Measurements from ENCODE around the gene IGSF3. TPM values are rescaled to one million over a fixed set of nuclear protein-coding genes. Genes with fewer than 3 reads are reported as not detected.

Gene IGSF3
- total RNA-seq, 1 donor from 2014 or later: 28.7 TPM

DNA sequence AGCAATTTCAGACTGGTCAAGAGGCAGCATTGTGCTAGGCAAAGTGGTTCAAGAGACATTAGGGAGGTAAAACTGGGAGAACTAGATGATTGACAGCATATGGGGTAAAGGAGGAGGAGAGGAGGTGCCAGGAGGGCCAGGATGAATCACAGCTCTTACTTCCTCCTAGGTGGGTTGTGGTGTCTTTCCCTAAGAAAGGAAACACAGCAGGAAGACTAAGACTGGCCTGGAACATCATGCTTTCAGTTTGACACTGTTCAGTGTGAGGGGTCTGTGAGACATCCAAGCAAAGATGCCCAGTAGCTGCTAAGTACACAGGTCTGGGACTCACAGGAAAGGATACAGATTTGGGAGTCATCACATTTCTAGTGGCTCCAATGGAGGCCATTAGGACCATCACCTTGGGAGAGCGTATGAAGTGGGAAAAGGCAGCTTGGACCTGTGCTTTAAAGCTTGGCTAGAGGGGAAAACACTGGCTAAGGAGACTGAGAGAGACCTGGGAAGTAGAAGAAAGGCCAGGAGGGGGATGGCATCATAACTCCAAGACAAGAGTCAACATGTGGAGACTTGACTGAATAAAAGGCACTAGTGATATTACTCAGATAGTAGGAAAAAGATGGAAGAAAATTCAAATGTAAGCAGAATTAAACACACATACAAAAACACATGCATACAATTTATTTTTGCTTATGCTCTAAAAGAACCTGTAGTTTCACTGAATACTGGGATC, 114.0 kb downstream of the IGSF3 start:
- H3K27me3 ChIP-seq (ENCODE audit: control insufficient read depth in 3 of 3, insufficient read depth in 3 of 3, low read length in 3 of 3): no peaks in the 10 kb centered on the region
- H3K36me3 ChIP-seq (ENCODE audit: control insufficient read depth in 3 of 3, insufficient read depth in 3 of 3, low read length in 3 of 3): no peaks in the 10 kb centered on the region
- no peak overlapping the region for H3K27ac ChIP-seq (ENCODE audit: low read depth, low read length)
- peaks cover 0 to 2% (median 0%) of the 10 kb centered on the region in 3 donors for H3K4me1 ChIP-seq (ENCODE audit: control insufficient read depth in 3 of 3, insufficient read depth in 3 of 3, low read length in 3 of 3)
- H3K4me3 ChIP-seq (ENCODE audit: low read length in 3 of 3): no peak overlapping the region
- no peaks in the 10 kb centered on the region for H3K9me3 ChIP-seq (ENCODE audit: control insufficient read depth in 3 of 3, low read length in 3 of 3)
- no peak overlapping the region for H3K9ac ChIP-seq (ENCODE audit: low read depth in 1 of 3, low read length in 3 of 3)

- Histone ChIP-seq H3K36me3 (ENCODE audit: control insufficient read depth in 3 of 3, insufficient read depth in 3 of 3, low read length in 3 of 3) (peaks cover 3 to 6% (median 3%) of the 10 kb centered on the region in 3 donors), H3K4me3 (ENCODE audit: low read length in 3 of 3) (no peak overlapping the region), H3K27me3 (ENCODE audit: control insufficient read depth in 3 of 3, insufficient read depth in 3 of 3, low read length in 3 of 3) (no peaks in the 10 kb centered on the region), H3K27ac (ENCODE audit: low read depth, low read length) (no peak overlapping the region), H3K9me3 (ENCODE audit: control insufficient read depth in 3 of 3, low read length in 3 of 3) (no peaks in the 10 kb centered on the region), H3K4me1 (ENCODE audit: control insufficient read depth in 3 of 3, insufficient read depth in 3 of 3, low read length in 3 of 3) (no peaks in the 10 kb centered on the region), H3K9ac (ENCODE audit: low read depth in 1 of 3, low read length in 3 of 3) (no peak overlapping the region)
Measured at GRCh38 chr1:116546354-116546977, 121.1 kb downstream of the IGSF3 start.

DNA sequence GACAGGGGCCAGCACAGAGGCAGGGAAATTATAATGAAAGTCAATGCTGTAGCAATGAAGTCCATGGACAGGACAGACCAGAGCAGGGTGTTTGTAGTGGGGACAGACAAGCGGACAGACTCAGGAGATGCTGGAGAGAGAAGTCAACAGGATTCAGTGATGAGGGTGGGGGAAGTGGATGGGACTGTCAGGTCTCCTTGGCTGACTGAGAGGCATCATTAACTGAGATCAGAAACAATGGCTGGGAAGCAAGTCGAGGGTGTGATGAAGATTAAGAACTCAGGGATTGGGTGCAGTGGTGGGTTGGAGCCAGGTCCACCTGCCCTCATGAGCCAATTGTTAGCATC, 122.2 kb downstream of the IGSF3 start:
- H3K27me3 ChIP-seq (ENCODE audit: control insufficient read depth in 3 of 3, insufficient read depth in 3 of 3, low read length in 3 of 3): no peaks in the 10 kb centered on the region
- no peaks in the 10 kb centered on the region for H3K4me1 ChIP-seq (ENCODE audit: control insufficient read depth in 3 of 3, insufficient read depth in 3 of 3, low read length in 3 of 3)
- H3K9me3 ChIP-seq (ENCODE audit: control insufficient read depth in 3 of 3, low read length in 3 of 3): no peaks in the 10 kb centered on the region
- H3K4me3 ChIP-seq (ENCODE audit: low read length in 3 of 3): no peak overlapping the region
- H3K27ac ChIP-seq (ENCODE audit: low read depth, low read length): no peak overlapping the region
- H3K9ac ChIP-seq (ENCODE audit: low read depth in 1 of 3, low read length in 3 of 3): no peak overlapping the region
- peaks cover 3 to 6% (median 3%) of the 10 kb centered on the region in 3 donors for H3K36me3 ChIP-seq (ENCODE audit: control insufficient read depth in 3 of 3, insufficient read depth in 3 of 3, low read length in 3 of 3)

- Histone ChIP-seq H3K4me1 (ENCODE audit: control insufficient read depth in 3 of 3, insufficient read depth in 3 of 3, low read length in 3 of 3) (no peaks in the 10 kb centered on the region), H3K4me3 (ENCODE audit: low read length in 3 of 3) (no peak overlapping the region), H3K27ac (ENCODE audit: low read depth, low read length) (no peak overlapping the region), H3K9ac (ENCODE audit: low read depth in 1 of 3, low read length in 3 of 3) (no peak overlapping the region), H3K27me3 (ENCODE audit: control insufficient read depth in 3 of 3, insufficient read depth in 3 of 3, low read length in 3 of 3) (no peaks in the 10 kb centered on the region), H3K9me3 (ENCODE audit: control insufficient read depth in 3 of 3, low read length in 3 of 3) (no peaks in the 10 kb centered on the region), H3K36me3 (ENCODE audit: control insufficient read depth in 3 of 3, insufficient read depth in 3 of 3, low read length in 3 of 3) (peaks cover 3 to 6% (median 3%) of the 10 kb centered on the region in 3 donors)
Measured at GRCh38 chr1:116544588-116545358, 122.8 kb downstream of the IGSF3 start.

- Histone ChIP-seq H3K4me1 (ENCODE audit: control insufficient read depth in 3 of 3, insufficient read depth in 3 of 3, low read length in 3 of 3) (no peaks in the 10 kb centered on the region), H3K27ac (ENCODE audit: low read depth, low read length) (no peak overlapping the region)
Measured at GRCh38 chr1:116540088-116540487, 127.4 kb downstream of the IGSF3 start.

GRCh38 chr1:116538544-116538943, 129.0 kb downstream of the IGSF3 start:
- Histone ChIP-seq H3K4me3 (ENCODE audit: low read length in 3 of 3) (no peak overlapping the region), H3K9ac (ENCODE audit: low read depth in 1 of 3, low read length in 3 of 3) (no peak overlapping the region), H3K9me3 (ENCODE audit: control insufficient read depth in 3 of 3, low read length in 3 of 3) (no peaks in the 10 kb centered on the region), H3K27me3 (ENCODE audit: control insufficient read depth in 3 of 3, insufficient read depth in 3 of 3, low read length in 3 of 3) (no peaks in the 10 kb centered on the region), H3K36me3 (ENCODE audit: control insufficient read depth in 3 of 3, insufficient read depth in 3 of 3, low read length in 3 of 3) (peaks cover 6 to 17% (median 13%) of the 10 kb centered on the region in 3 donors), H3K27ac (ENCODE audit: low read depth, low read length) (no peak overlapping the region), H3K4me1 (ENCODE audit: control insufficient read depth in 3 of 3, insufficient read depth in 3 of 3, low read length in 3 of 3) (no peaks in the 10 kb centered on the region)

More at GRCh38 chr1:116540088-116540487, 127.4 kb downstream of the IGSF3 start:
- Histone ChIP-seq H3K4me3 (ENCODE audit: low read length in 3 of 3) (no peak overlapping the region), H3K9me3 (ENCODE audit: control insufficient read depth in 3 of 3, low read length in 3 of 3) (no peaks in the 10 kb centered on the region), H3K27me3 (ENCODE audit: control insufficient read depth in 3 of 3, insufficient read depth in 3 of 3, low read length in 3 of 3) (no peaks in the 10 kb centered on the region), H3K9ac (ENCODE audit: low read depth in 1 of 3, low read length in 3 of 3) (no peak overlapping the region), H3K36me3 (ENCODE audit: control insufficient read depth in 3 of 3, insufficient read depth in 3 of 3, low read length in 3 of 3) (peaks cover 6 to 14% (median 8%) of the 10 kb centered on the region in 3 donors)

DNA sequence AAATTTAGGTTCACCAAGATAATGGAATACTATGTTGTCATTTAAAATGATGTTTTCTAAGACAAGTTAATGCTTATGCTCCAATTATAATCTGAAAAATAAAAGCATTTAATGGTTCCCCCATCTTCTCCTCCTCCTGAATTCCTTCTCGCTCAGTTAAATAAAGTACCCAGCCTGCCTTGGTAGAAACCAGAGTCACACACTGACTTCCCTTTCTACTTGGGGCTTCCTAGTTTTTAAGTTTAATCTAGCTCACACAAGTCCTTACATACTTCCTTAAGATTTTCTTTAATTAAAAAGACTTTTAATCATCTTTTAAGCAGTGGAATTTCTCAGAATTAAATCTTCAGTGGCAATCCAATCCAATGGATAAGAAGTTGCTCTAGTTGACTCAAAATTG, 129.6 kb downstream of the IGSF3 start:
- Histone ChIP-seq H3K4me1 (ENCODE audit: control insufficient read depth in 3 of 3, insufficient read depth in 3 of 3, low read length in 3 of 3) (no peaks in the 10 kb centered on the region), H3K36me3 (ENCODE audit: control insufficient read depth in 3 of 3, insufficient read depth in 3 of 3, low read length in 3 of 3) (peaks cover 3 to 18% (median 16%) of the 10 kb centered on the region in 3 donors), H3K27ac (ENCODE audit: low read depth, low read length) (no peak overlapping the region), H3K4me3 (ENCODE audit: low read length in 3 of 3) (no peak overlapping the region), H3K27me3 (ENCODE audit: control insufficient read depth in 3 of 3, insufficient read depth in 3 of 3, low read length in 3 of 3) (no peaks in the 10 kb centered on the region), H3K9ac (ENCODE audit: low read depth in 1 of 3, low read length in 3 of 3) (no peak overlapping the region), H3K9me3 (ENCODE audit: control insufficient read depth in 3 of 3, low read length in 3 of 3) (no peaks in the 10 kb centered on the region)

DNA sequence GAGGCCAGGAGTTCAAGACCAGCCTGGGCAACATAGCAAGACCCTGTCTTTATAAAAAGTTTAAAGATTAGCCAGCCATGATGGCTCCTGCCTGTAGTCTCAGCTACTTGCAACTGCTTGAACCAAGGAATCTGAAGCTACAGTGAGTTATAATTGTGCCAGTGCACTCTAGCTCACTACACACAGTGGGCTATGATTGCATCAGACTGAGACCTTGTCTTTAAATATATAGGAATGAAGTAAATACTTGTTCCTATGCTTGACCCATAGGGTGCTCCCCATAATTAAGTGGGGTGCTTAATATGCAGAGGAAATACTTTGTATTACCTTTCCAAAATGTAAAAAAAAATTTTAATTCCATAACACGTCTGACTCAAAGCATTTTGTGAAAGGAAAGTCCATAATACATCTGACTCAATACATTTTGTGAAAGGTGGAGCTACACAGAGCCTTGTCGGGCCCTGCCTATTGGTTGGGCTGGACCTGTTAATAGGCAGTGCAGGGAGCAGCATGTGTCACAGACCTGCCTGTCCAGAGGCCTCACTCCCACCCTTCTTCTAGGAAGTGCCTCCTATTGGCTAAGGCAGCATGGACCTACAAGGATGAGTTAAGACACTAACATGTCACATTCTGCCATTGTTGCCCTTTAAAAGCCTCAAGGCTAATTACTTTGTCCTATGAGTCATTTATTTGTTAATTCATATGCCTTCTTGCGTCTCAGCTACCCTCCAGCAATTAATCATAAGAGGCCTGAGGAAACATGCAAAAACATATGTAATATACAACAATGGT, 130.3 kb downstream of the IGSF3 start:
- Histone ChIP-seq H3K4me3 (ENCODE audit: low read length in 3 of 3) (no peak overlapping the region), H3K27me3 (ENCODE audit: control insufficient read depth in 3 of 3, insufficient read depth in 3 of 3, low read length in 3 of 3) (no peaks in the 10 kb centered on the region), H3K4me1 (ENCODE audit: control insufficient read depth in 3 of 3, insufficient read depth in 3 of 3, low read length in 3 of 3) (no peaks in the 10 kb centered on the region), H3K9me3 (ENCODE audit: control insufficient read depth in 3 of 3, low read length in 3 of 3) (no peaks in the 10 kb centered on the region), H3K27ac (ENCODE audit: low read depth, low read length) (no peak overlapping the region), H3K9ac (ENCODE audit: low read depth in 1 of 3, low read length in 3 of 3) (no peak overlapping the region), H3K36me3 (ENCODE audit: control insufficient read depth in 3 of 3, insufficient read depth in 3 of 3, low read length in 3 of 3) (peaks cover 3 to 16% (median 14%) of the 10 kb centered on the region in 3 donors)

DNA sequence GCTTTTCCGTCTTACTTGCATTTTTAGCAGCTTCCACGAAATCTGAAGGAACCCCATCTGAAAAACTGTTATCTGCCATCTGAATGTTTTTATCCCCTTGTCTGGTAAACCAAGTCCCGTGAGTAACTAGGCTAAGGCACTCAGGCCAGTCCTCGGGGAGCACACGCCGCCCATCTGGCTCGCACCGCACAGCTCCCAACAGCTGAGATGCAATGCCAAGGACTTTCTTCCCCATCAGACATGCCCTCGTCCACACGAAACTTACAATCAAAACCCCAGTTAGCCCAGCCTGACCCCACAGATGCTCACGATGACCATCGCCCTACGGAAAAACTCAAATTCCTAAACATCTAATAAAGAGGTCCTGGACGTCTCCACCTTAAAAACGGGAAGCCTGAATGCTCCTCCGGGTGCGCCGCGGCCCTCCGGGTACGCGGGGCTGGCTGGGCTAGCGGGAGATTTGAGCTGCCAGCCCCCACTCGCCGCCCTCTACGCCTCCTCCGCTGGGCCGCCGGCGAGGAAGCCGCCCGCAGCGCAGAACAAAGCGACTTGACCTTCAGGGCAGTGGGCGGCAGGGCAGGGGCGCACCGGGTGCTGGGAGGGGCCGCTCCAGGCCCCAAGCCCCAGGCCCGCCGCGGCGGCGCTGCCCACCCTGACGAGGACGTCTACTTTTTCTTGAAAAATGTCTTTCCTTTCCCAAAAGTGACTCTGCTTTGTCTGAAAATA, 133.4 kb downstream of the IGSF3 start:
- H3K9ac ChIP-seq (ENCODE audit: low read depth in 1 of 3, low read length in 3 of 3): no peak overlapping the region
- H3K27me3 ChIP-seq (ENCODE audit: control insufficient read depth in 3 of 3, insufficient read depth in 3 of 3, low read length in 3 of 3): no peaks in the 10 kb centered on the region
- peaks cover 3 to 18% (median 16%) of the 10 kb centered on the region in 3 donors for H3K36me3 ChIP-seq (ENCODE audit: control insufficient read depth in 3 of 3, insufficient read depth in 3 of 3, low read length in 3 of 3)

More for the DNA sequence above, 133.4 kb downstream of the IGSF3 start:
- Histone ChIP-seq H3K27ac (ENCODE audit: low read depth, low read length) (no peak overlapping the region), H3K4me3 (ENCODE audit: low read length in 3 of 3) (no peak overlapping the region), H3K4me1 (ENCODE audit: control insufficient read depth in 3 of 3, insufficient read depth in 3 of 3, low read length in 3 of 3) (no peaks in the 10 kb centered on the region), H3K9me3 (ENCODE audit: control insufficient read depth in 3 of 3, low read length in 3 of 3) (no peaks in the 10 kb centered on the region)
